ENCODE measurements around the gene SLC23A2.

The SLC23A2 gene

DNA sequence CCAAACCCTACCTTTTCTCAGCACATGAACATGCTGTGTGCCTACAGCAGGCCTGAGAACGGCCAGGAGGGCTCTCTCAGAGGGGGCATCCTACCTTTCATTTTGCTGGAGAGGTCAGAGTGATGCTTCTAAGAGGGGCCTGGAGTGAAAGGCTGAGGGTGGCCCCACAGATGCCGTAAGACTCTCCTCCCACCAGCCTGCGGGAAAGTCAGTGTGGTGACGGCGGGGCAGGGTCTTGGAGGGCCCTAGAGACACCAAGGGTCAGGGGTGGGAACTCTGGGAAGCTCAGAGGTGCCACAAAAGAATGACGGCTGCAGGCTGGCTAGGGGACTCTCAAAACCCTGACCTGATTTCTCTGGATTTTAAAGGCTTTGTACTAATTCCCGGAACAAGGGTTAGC lies 107.6 kb downstream of the SLC23A2 start:
- peaks cover 15% of the 10 kb centered on the region for H3K4me1 ChIP-seq (ENCODE audit: insufficient read depth, poor library complexity, severe bottlenecking)
- no peaks in the 10 kb centered on the region for H3K27me3 ChIP-seq (ENCODE audit: insufficient read depth, poor library complexity, severe bottlenecking)
- peaks cover 4% of the 10 kb centered on the region; the same call in 1 of the 2 replicates for H3K36me3 ChIP-seq (ENCODE audit: low read depth)
- no peaks in the 10 kb centered on the region for H3K9me3 ChIP-seq (ENCODE audit: severe bottlenecking)
- no peak overlapping the region for H3K27ac ChIP-seq (ENCODE audit: poor library complexity, severe bottlenecking)
- DNase-seq (ENCODE audit: low spot score), result no peak
- ATAC-seq (ENCODE audit: low read depth), result no peak
- H3K4me3 ChIP-seq (ENCODE audit: severe bottlenecking), result no peak overlapping the region
- no peak for TF ChIP-seq CTCF (IDR thresholded peaks at IDR 0.05; ENCODE audit: poor library complexity, severe bottlenecking)

DNA sequence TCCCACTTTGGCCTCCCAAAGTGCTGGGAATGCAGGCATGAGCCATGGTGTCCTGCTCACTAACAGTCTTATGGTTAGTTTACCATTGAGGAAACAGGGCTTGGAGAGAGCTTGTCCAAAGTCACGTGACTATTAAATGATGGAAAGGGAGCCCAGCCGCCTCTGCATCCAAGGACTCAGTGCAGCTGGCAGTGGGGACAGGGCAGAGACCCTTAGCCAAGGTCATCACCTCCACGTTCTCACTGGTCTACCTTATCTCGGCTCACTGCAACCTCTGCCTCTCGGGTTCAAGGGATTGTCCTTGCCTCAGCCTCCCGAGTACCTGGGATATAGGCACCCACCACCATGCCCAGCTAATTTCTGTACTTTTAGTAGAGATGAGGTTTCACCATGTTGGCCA lies 109.3 kb downstream of the SLC23A2 start:
- no peak overlapping the region for H3K27ac ChIP-seq (ENCODE audit: poor library complexity, severe bottlenecking)
- no peaks in the 10 kb centered on the region for H3K27me3 ChIP-seq (ENCODE audit: insufficient read depth, poor library complexity, severe bottlenecking)
- TF ChIP-seq CTCF (IDR thresholded peaks at IDR 0.05; ENCODE audit: poor library complexity, severe bottlenecking), result no peak
- H3K36me3 ChIP-seq (ENCODE audit: low read depth), result peaks cover 4% of the 10 kb centered on the region; the same call in 1 of the 2 replicates
- DNase-seq (ENCODE audit: low spot score), result no peak
- H3K4me1 ChIP-seq (ENCODE audit: insufficient read depth, poor library complexity, severe bottlenecking), result no peaks in the 10 kb centered on the region
- no peak for ATAC-seq (ENCODE audit: low read depth)
- no peaks in the 10 kb centered on the region for H3K9me3 ChIP-seq (ENCODE audit: severe bottlenecking)
- H3K4me3 ChIP-seq (ENCODE audit: severe bottlenecking), result no peak overlapping the region

GRCh38 chr20:4891190-4891763 lies 110.0 kb downstream of the SLC23A2 start:
- no peaks in the 10 kb centered on the region for H3K4me1 ChIP-seq (ENCODE audit: insufficient read depth, poor library complexity, severe bottlenecking)
- H3K27ac ChIP-seq (ENCODE audit: poor library complexity, severe bottlenecking), result no peak overlapping the region
- H3K27me3 ChIP-seq (ENCODE audit: insufficient read depth, poor library complexity, severe bottlenecking), result no peaks in the 10 kb centered on the region
- no peaks in the 10 kb centered on the region for H3K9me3 ChIP-seq (ENCODE audit: severe bottlenecking)
- no peak for DNase-seq (ENCODE audit: low spot score)
- no peak for ATAC-seq (ENCODE audit: low read depth)
- peaks cover 4% of the 10 kb centered on the region; the same call in 1 of the 2 replicates for H3K36me3 ChIP-seq (ENCODE audit: low read depth)
- no peak for TF ChIP-seq CTCF (IDR thresholded peaks at IDR 0.05; ENCODE audit: poor library complexity, severe bottlenecking)
- H3K4me3 ChIP-seq (ENCODE audit: severe bottlenecking), result no peak overlapping the region

- no peak overlapping the region for H3K27ac ChIP-seq (ENCODE audit: poor library complexity, severe bottlenecking)
- ATAC-seq (ENCODE audit: low read depth), result no peak
- H3K9me3 ChIP-seq (ENCODE audit: severe bottlenecking), result no peaks in the 10 kb centered on the region
- H3K4me3 ChIP-seq (ENCODE audit: severe bottlenecking), result no peak overlapping the region
- DNase-seq (ENCODE audit: low spot score), result no peak
- H3K36me3 ChIP-seq (ENCODE audit: low read depth), result peaks cover 4% of the 10 kb centered on the region; the same call in 1 of the 2 replicates
- no peak for TF ChIP-seq CTCF (IDR thresholded peaks at IDR 0.05; ENCODE audit: poor library complexity, severe bottlenecking)
- H3K27me3 ChIP-seq (ENCODE audit: insufficient read depth, poor library complexity, severe bottlenecking), result no peaks in the 10 kb centered on the region
- no peaks in the 10 kb centered on the region for H3K4me1 ChIP-seq (ENCODE audit: insufficient read depth, poor library complexity, severe bottlenecking)
These were observed 111.9 kb downstream of the SLC23A2 start for GRCh38 chr20:4889446-4889845.

DNA sequence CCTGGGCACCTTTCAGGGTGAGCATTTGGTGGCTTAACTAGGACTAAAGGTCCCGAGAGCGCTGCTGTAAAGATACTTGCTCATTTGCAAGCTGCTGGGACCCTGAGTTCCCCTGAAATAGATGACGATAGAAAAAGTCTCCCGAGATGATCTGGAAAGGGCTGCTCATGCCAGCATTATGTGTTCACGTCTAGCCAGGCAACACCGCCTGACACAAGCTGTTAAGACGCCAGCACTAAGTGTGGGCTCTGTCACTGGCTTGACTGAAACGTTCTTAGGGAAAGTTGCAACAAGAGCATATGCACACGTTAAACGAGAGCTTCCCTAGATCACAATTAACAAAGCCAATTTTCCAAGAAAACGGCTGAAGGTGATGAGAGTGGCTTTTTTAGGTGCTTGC lies 113.7 kb downstream of the SLC23A2 start:
- no peak for ATAC-seq (ENCODE audit: low read depth)
- Histone ChIP-seq H3K36me3 (ENCODE audit: low read depth) (peaks cover 7% of the 10 kb centered on the region), H3K9me3 (ENCODE audit: severe bottlenecking) (no peaks in the 10 kb centered on the region), H3K27ac (ENCODE audit: poor library complexity, severe bottlenecking) (no peak overlapping the region), H3K4me1 (ENCODE audit: insufficient read depth, poor library complexity, severe bottlenecking) (no peaks in the 10 kb centered on the region), H3K4me3 (ENCODE audit: severe bottlenecking) (no peak overlapping the region), H3K27me3 (ENCODE audit: insufficient read depth, poor library complexity, severe bottlenecking) (no peaks in the 10 kb centered on the region)
- no peak for DNase-seq (ENCODE audit: low spot score)
- no peak for TF ChIP-seq CTCF (IDR thresholded peaks at IDR 0.05; ENCODE audit: poor library complexity, severe bottlenecking)
